B cell (primary cell): Measurements from ENCODE around the gene FRZB. TPM values are rescaled to one million over a fixed set of nuclear protein-coding genes. Genes with fewer than 3 reads are reported as not detected.

Experiments used
- ATAC-seq: fragments of 200-7000 bp; cut with Tn5 transposase; one replicate; pipeline ENCODE4 v1.10.0; 2021; ENCODE audit warnings: low read depth, mild to moderate bottlenecking, moderate number of reproducible peaks, moderate library complexity
- CTCF ChIA-PET: fragments of 350-600 bp; sonication (Branson Sonifier 250); formaldehyde crosslinking; loops from one replicate; lab custom pipeline; 2021; ENCODE audit warnings: antibody characterized with exemption, inconsistent platforms; lab: Charles Lee
- POLR2A ChIA-PET: fragments of 350-600 bp; sonication (Branson Sonifier 250); formaldehyde crosslinking; loops from one replicate; lab custom pipeline; 2021; ENCODE audit warnings: antibody characterized with exemption; lab: Charles Lee
- DNase-seq: peaks from one replicate; pipeline ENCODE4 v3.0.0; 2013
- H2AFZ ChIP-seq: 2 replicates; pipeline ENCODE4 v1.6.1; 2012; ENCODE audit warnings: mild to moderate bottlenecking, low read depth, low read length; ENCODE audit not compliant: insufficient read depth, poor library complexity, severe bottlenecking
- H3K27ac ChIP-seq, 2 donors: 1 replicate in 1 of 2; 2 replicates in 1 of 2; pipeline ENCODE4 v1.5.1; 2012 to 2013; ENCODE audit warnings: low read length in 2 of 2, mild to moderate bottlenecking in 2 of 2, moderate library complexity in 1 of 2
- H3K27me3 ChIP-seq, 4 experiments: fragments of 200-600 bp in 1 of 4; sonication (generic) in 1 of 4; replicated peaks in 1 of 4; 1 replicate in 2 of 4; 2 replicates in 2 of 4; pipeline versions ENCODE4 v1.6.1 to v1.7.0; 2013 to 2016; ENCODE audit warnings: low read length in 3 of 4, mild to moderate bottlenecking in 2 of 4, mixed read lengths in 1 of 4, moderate library complexity in 1 of 4; ENCODE audit not compliant: insufficient read depth in 4 of 4, control insufficient read depth in 3 of 4; ENCODE audit errors: control extremely low read depth in 1 of 4
- H3K36me3 ChIP-seq, 2 experiments: replicated peaks in 1 of 2; 1 replicate in 1 of 2; 2 replicates in 1 of 2; pipeline versions ENCODE4 v1.6.1 to v1.7.1; 2013; ENCODE audit warnings: low read length in 1 of 2; ENCODE audit not compliant: insufficient read depth in 2 of 2, control insufficient read depth in 1 of 2; ENCODE audit errors: control extremely low read depth in 1 of 2, extremely low read depth in 1 of 2
- H3K4me1 ChIP-seq, 2 donors: fragments of 200-600 bp in 1 of 2; sonication (generic) in 1 of 2; 1 replicate in 1 of 2; 2 replicates in 1 of 2; pipeline versions ENCODE4 v1.5.1 to v1.6.1; 2013 to 2017; ENCODE audit warnings: low read length in 2 of 2; ENCODE audit not compliant: control insufficient read depth in 2 of 2, insufficient read depth in 2 of 2
- H3K4me2 ChIP-seq: replicated peaks from 2 replicates; pipeline ENCODE3; 2012; ENCODE audit warnings: mild to moderate bottlenecking, low read depth, low read length; ENCODE audit not compliant: poor library complexity, severe bottlenecking
- H3K4me3 ChIP-seq, 5 experiments: fragments of 200-600 bp in 1 of 5; sonication (generic) in 1 of 5; 1 replicate in 3 of 5; 2 replicates in 2 of 5; pipeline versions ENCODE4 v1.5.1 to v1.7.0; 2011 to 2016; ENCODE audit warnings: low read length in 4 of 5, mild to moderate bottlenecking in 4 of 5, low read depth in 2 of 5, control low read depth in 1 of 5, moderate library complexity in 1 of 5; ENCODE audit not compliant: insufficient read depth in 1 of 5; ENCODE audit errors: control extremely low read depth in 1 of 5, extremely low read depth in 1 of 5
- H3K79me2 ChIP-seq: fragments of 200-600 bp; sonication (generic); one replicate; pipeline ENCODE4 v1.6.0; 2016; ENCODE audit warnings: low read length; ENCODE audit not compliant: control insufficient read depth, insufficient read depth
- H3K9ac ChIP-seq: fragments of 200-600 bp; sonication (generic); 2 replicates; pipeline ENCODE4 v1.6.1; 2017; ENCODE audit warnings: mild to moderate bottlenecking, low read length, moderate library complexity
- H3K9me3 ChIP-seq, 3 donors: one replicate each; pipeline versions ENCODE4 v1.6.1 to v1.7.1; 2013; ENCODE audit warnings: low read length in 2 of 3; ENCODE audit not compliant: control insufficient read depth in 2 of 3, insufficient read depth in 1 of 3; ENCODE audit errors: control extremely low read depth in 1 of 3
- H4K20me1 ChIP-seq: 2 replicates; pipeline ENCODE4 v1.6.0; 2012; ENCODE audit warnings: mild to moderate bottlenecking, low read length; ENCODE audit not compliant: insufficient read depth, control insufficient read depth, poor library complexity, severe bottlenecking
- H3K27ac Mint-ChIP-seq: one replicate; pipeline ENCODE4 v1.8.0; 2021; ENCODE audit warnings: mixed read lengths
- H3K27me3 Mint-ChIP-seq: one replicate; pipeline ENCODE4 v1.8.0; 2021; ENCODE audit warnings: mixed read lengths
- H3K4me1 Mint-ChIP-seq: one replicate; pipeline ENCODE4 v1.8.0; 2021; ENCODE audit warnings: mixed read lengths
- H3K4me3 Mint-ChIP-seq: one replicate; pipeline ENCODE4 v1.8.0; 2021; ENCODE audit warnings: mixed read lengths
- H3K9me3 Mint-ChIP-seq: one replicate; pipeline ENCODE4 v1.8.0; 2022; ENCODE audit warnings: mixed read lengths; ENCODE audit not compliant: insufficient read depth
- CTCF ChIP-seq: fragments of 200-600 bp; IDR thresholded peaks from one replicate; pipeline ENCODE4 v1.8.0; 2022; ENCODE audit warnings: antibody characterized with exemption, mild to moderate bottlenecking
- EZH2 ChIP-seq: IDR thresholded peaks from 2 replicates; pipeline ENCODE4 v1.6.1; 2012; ENCODE audit warnings: borderline replicate concordance, low read depth, mild to moderate bottlenecking, moderate library complexity, low read length; ENCODE audit not compliant: insufficient read depth, poor library complexity, severe bottlenecking
- WGBS: methylation state at CpG from one replicate; pipeline ENCODE4 v1.1.5; 2013; ENCODE audit warnings: missing lambda C conversion rate; ENCODE audit not compliant: insufficient coverage; 5-methylcytosine and 5-hydroxymethylcytosine counted together
- intact Hi-C: fragments of 100-400 bp; cut with micrococcal nuclease; formaldehyde crosslinking; loops from one replicate; pipeline ENCODE4 v1.10.0; 2022
- polyA plus RNA-seq: library from polyadenylated mRNA; depleted of rRNA; stranded (reverse); fragments of >200 nt; gene quantifications from 2 replicates; pipeline ENCODE4 v1.2.3, GENCODE V29; 2012
- total RNA-seq, 2 donors: library from RNA; stranded (reverse); fragments of 120-200 nt in 1 of 2; gene quantifications; 1 replicate in 1 of 2; 2 replicates in 1 of 2; pipeline versions ENCODE4 v1.2.3 to v1.2.4, GENCODE V29; 2013 to 2022

Gene FRZB
- total and polyA plus RNA-seq, 2 donors (not counting 1 experiment from before 2014, with no cell fraction given) = 0.27 TPM; not detected in 1

- POLR2A ChIA-PET = no interaction called here
- H3K9me3 ChIP-seq = peaks cover 0 to 6% (median 0%) of the 10 kb centered on the region in 3 donors
- Mint-ChIP-seq H3K4me3 (no peak overlapping the region), H3K27ac (no peak overlapping the region), H3K9me3 (no peaks in the 10 kb centered on the region), H3K4me1 (no peaks in the 10 kb centered on the region), H3K27me3 (no peaks in the 10 kb centered on the region)
- no peaks in the 10 kb centered on the region for H3K79me2 ChIP-seq
- WGBS = 95% methylated on average over 5 of the region's 7 CpGs
- CTCF ChIA-PET = no interaction called here
- H4K20me1 ChIP-seq = no peaks in the 10 kb centered on the region
- no peaks in the 10 kb centered on the region for H3K4me1 ChIP-seq
- ATAC-seq = no peak
- H3K27ac ChIP-seq = no peak overlapping the region
- TF ChIP-seq CTCF (no peak), EZH2 (no peak)
- no peaks in the 10 kb centered on the region for H3K27me3 ChIP-seq
- H3K9ac ChIP-seq = no peak overlapping the region
- no peaks in the 10 kb centered on the region for H3K36me3 ChIP-seq
- no peak for DNase-seq
- H2AFZ ChIP-seq = no peak overlapping the region
- intact Hi-C loops = no loop called here
- H3K4me2 ChIP-seq = no peak overlapping the region
- no peak overlapping the region for H3K4me3 ChIP-seq
Observed at GRCh38 chr2:182890305-182890704, 23.9 kb upstream of the FRZB start.

- TF ChIP-seq CTCF = no peak
- no peak for TF ChIP-seq EZH2
- H3K27ac ChIP-seq = no peak overlapping the region
- H2AFZ ChIP-seq = no peak overlapping the region
- Mint-ChIP-seq H3K9me3 (no peaks in the 10 kb centered on the region), H3K27ac (no peak overlapping the region), H3K4me3 (no peak overlapping the region), H3K27me3 (no peaks in the 10 kb centered on the region), H3K4me1 (no peaks in the 10 kb centered on the region)
- H3K4me1 ChIP-seq = no peaks in the 10 kb centered on the region
- H3K9me3 ChIP-seq = no peaks in the 10 kb centered on the region
- ChIA-PET POLR2A (no interaction called here), CTCF (no interaction called here)
- H3K9ac ChIP-seq = no peak overlapping the region
- ATAC-seq = no peak
- H3K36me3 ChIP-seq = no peaks in the 10 kb centered on the region
- intact Hi-C loops = no loop called here
- no peaks in the 10 kb centered on the region for H4K20me1 ChIP-seq
- no peak overlapping the region for H3K4me3 ChIP-seq
- DNase-seq = no peak
- no peaks in the 10 kb centered on the region for H3K27me3 ChIP-seq
- WGBS = no CpG with 5 or more reads among the region's 4 CpGs
- no peak overlapping the region for H3K4me2 ChIP-seq
- H3K79me2 ChIP-seq = no peaks in the 10 kb centered on the region
Observed at GRCh38 chr2:182887753-182888415, 21.4 kb upstream of the FRZB start.
